Measurements from ENCODE around the gene YAF2.

- TF ChIP-seq CTCF (IDR thresholded peaks at IDR 0.05; ENCODE audit: low read length) (no peak), EZH2 (IDR thresholded peaks at IDR 0.05; ENCODE audit: borderline replicate concordance, low read length) (no peak)
These were observed 59.9 kb downstream of the YAF2 start for GRCh38 chr12:42178101-42178500.

Measured in OCI-LY1 (cell line).